HG02870 (cell line): ENCODE measurements around the gene NAB1.

Experiments
- ATAC-seq: cut with Tn5 transposase; IDR thresholded peaks from one replicate; pipeline ENCODE4 v1.9.1; 2021; ENCODE audit warnings: mild to moderate bottlenecking, moderate library complexity; ENCODE audit not compliant: unreplicated experiment

Gene NAB1

GRCh38 chr2:190636361-190636760 lies 12.5 kb upstream of the NAB1 start:
- no peak for ATAC-seq

DNA sequence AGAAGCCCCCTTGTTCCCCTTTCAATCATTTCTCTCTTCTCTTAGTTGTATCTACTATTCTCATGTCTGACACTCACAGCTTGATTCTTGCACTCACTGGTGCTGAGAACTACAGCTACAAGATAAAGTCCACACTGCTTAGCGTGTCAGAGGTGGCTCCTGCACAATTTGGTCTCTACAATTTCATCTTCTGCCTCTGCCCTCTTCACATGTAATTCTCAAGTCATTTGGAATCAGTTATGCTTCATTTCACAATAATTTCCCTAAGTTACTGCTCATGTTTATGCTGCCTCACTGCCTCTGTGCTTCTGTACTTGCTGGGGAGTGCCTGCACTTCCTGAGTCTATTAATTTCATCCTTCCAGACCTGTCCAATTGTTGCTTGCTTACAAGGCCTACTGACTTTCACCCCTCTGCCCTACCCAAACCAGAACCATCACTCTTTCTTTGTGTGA lies 11.6 kb upstream of the NAB1 start:
- no peak for ATAC-seq

DNA sequence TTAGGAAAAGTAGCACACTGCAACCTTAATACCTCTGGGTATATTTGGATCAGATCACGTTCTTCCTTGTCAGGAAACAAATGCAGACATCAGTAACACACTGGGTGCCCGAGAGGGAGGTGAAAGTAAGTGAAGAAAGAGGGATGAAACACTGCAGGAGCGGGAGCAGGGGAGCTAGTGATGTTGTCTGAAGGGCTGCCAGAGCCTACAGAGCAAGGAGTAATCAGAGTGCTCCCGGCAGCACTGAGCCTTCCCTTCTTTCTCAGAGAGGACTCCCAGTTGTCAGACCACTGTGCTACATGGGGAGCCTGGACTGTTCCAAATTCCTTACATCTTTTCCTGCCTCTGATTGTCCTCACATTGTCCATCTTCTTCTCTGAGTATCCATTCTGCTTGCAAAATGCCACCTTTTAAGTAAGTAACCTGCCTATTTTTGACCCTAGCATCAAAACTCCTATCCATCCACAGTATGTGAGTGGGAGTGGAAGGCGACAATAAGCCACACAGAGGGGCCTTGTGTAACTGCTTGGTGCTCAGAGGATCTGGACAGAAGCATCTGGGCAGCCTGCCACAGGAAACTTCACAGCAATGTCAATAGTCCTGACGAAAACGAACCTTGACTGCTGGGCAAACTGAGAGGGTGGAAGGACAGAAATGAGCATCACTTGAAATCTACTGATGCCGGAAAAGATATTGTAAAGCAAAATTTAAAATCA lies 10.8 kb upstream of the NAB1 start:
- no peak for ATAC-seq

- no peak for ATAC-seq
Observed at GRCh38 chr2:190640117-190640516, 8.8 kb upstream of the NAB1 start.

GRCh38 chr2:190641469-190641868 lies 7.4 kb upstream of the NAB1 start:
- ATAC-seq: no peak

- no peak for ATAC-seq
Observed at GRCh38 chr2:190646780-190647522, 1.9 kb upstream of the NAB1 start.

DNA sequence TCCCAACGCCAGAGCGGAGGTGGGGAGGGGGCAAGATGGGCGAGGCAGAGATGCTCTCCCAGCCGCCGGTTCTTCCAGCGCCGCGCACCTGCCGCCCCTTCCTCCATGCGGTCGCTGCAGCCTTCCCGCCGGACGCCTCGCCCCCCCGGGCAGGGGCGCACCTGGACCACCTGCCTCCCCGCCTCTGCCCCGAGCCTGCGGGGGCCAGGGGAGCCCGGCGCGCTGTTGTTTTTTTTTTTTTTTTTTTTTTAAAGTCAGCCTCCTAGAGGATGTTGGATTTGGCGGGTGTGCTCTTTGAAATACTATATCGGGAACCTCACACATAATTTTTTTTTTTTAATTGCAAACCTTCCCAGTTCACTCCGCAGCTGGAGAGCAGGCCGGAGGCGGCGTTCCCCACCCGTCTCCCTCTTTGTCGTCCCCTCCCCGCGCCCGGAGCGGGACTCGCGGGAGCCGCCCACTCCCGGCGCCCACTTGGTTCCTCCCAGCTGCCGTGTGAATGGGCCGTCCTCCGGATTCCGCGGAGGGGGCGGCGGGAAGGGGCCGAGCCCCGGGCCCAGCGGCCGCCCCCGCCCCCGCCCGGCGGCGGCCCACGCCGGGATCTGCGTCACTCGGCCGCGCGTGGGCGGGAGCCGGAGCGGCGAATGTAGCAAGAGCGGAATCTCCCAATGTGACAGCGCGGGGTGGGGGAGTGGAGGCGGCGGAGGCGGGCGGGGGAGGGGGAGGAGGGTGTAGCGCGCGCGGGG lies 421 bp upstream of the NAB1 start:
- ATAC-seq: peak; percentile 66

DNA sequence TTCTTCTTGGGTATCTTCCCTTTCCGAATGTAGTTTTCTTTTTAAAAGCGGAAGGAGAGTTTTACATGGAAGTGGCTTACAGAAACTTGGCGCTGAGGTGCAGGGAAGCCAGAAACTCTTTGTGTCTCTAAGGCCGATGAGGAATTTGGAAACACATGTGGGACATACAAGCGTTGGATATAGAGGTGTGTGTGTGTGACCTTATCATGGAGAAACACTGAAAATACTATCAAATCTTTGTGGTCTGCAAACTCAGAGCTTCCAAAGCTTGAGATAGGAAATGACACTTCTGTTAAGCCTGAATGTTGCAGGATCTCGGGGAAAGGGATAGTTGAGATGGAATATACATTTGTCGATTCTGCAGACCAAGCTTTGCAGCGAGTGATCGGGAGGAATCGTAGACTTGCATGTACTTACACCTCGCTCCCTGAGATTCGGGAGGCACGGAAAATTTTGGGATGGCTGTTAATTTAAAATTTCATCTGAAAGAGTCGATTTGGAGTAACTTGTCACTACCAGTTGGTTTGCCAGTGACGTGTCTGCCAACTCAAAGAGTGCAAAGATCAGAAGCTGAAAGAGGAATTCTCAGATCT lies 1.0 kb downstream of the NAB1 start:
- ATAC-seq: no peak

DNA sequence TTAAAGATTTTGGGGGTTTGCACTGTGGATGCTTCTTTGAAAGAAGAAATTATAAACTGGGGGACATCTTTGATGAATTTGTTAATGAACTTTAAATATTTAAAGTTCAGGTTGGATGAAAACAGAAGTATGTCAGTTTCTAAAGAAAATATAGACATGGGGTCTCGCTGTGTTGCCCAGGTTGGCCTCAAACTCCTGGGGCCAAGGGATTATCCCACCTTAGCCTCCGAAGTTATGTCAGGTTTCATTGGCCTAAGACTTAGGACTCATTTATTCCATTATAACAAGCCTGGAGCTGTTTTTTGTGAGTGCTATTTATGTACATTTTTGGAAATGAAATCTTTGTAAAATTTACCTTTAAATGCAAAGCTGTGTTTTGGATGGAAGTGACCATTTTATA lies 2.5 kb downstream of the NAB1 start:
- no peak for ATAC-seq

DNA sequence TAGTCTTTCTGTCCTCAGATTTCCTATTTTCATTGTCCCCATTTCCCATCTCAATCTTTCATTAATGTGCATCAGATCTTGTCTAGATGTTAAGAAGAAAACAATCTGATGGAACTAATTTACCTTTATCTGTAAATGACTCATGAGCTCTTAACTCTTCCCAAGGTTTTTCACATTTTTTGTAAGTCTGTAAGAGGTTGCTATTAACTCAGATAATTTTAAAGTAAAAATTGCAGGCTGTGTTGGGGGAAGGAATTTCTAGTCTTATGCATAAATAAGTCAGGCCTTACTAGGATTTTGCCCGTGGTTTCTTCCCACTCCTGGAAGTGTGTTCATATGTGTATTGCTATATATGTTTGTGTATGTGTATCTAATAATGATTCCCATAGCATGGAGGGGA lies 4.3 kb downstream of the NAB1 start:
- no peak for ATAC-seq

DNA sequence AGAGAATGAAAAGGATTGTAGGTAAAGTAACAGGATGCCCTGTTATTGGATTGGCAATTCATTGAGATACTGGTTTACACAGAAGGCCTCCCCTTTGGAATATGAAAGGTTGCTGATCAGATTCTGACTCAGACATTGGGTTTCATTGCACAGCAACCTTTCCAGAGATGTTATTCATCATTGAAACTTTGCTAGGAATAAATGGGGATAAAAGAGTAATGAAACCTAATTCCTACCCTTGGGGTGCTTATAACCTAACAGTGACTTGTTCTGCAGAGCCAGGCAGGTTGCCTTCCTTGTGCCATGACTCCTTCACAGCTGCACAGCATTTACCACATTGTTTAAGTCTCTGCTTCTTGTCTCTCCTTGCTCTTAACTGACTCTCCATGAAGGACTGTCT lies 5.0 kb downstream of the NAB1 start:
- no peak for ATAC-seq

- no peak for ATAC-seq
Observed at GRCh38 chr2:190655113-190655512, 6.2 kb downstream of the NAB1 start.

- no peak for ATAC-seq
Observed at GRCh38 chr2:190655570-190655969, 6.7 kb downstream of the NAB1 start.

- no peak for ATAC-seq
Observed at GRCh38 chr2:190656301-190656700, 7.4 kb downstream of the NAB1 start.

DNA sequence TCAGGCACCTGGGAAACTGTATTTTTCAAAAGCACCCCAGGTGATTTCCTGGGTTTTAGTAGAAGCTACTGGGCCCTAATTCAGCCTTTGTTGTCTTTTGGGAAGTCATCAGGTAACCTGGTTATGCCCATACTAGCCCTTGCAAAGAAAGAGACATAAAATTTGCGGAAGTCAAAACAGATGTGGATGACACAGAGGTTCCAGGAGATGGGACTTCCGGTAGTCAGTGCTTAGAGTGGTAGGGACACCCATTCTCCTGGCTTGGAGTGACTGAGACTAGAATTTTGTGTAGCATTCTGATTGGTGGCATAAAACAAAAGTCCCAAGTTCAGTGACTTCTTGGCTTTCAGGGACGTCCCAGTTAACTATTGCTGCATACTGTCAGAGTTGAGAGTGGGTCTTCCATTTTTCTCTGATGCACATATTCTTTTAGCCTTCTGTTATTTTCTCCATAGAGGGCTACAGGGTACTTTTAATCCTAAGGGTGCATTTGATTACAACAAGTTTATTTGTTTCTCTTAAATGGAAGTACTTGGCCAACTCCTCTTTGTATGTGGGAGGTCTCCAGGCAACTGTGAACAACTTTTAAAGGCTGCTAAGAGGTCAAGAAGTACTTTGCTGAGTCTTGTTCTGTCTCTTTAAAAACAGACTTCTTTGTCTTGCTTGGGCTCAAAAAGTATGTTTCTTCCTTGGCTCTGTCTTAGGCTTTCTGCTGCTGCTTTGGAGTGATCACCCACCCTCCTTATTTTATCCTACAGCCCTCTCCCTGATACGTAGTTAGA lies 8.8 kb downstream of the NAB1 start:
- ATAC-seq: no peak

GRCh38 chr2:190659553-190659952 lies 10.7 kb downstream of the NAB1 start:
- ATAC-seq: no peak

DNA sequence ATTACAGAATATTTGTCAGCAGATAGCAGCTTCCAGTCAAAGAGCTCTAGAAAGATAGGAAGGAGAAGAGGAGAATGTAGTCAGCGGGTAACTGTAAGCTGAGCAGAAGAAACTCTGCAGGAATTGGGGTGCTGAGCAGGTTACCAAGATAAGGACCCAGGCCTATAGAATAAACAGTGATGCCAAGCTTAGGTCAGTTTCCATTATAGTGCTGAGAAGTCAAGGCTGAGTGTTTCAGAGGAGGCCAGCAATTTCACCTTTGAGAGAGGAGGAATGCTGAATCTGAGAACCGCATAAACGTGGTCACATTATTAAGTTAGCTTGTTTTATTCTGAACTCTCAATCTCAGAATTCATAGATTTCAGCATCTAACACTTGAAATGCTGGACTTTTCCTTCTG lies 13.9 kb downstream of the NAB1 start:
- no peak for ATAC-seq

DNA sequence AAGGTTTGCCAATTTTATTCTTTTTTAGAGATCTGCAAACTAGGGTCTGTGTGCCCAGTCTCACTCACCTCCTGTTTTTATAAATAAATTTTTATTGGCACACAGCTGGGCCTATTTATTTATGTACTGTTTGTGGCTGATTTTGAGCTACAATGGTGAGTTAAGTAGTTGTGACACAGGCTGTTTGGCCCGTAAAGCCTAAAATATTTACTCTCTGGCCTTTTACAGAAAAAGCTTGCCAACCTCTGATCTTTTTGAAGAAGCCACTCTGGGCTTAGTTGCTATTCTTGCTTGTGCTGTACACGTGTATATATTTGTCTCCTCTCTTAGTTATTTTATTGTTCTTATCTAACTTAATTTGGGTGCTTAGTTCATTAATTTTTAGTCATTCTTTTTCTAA lies 14.5 kb downstream of the NAB1 start:
- ATAC-seq: no peak

DNA sequence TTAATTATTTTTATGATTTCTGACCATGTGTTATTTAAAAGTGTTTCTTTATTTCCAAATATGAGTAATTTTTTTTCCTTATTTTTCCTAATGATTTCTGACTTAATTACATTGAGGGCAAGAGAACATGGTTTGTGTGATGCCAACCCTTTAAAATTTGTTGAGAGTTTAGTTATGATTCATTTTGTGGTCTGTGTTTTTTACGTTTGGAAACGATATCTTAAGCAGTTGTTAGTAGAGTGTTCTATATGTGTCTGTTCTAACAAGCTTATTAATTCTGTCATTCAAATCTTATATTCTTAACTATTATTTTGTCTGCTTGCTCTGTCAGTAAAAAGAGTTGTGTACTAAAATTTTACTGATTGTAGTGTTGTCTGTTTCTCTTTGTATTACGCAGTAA lies 15.0 kb downstream of the NAB1 start:
- ATAC-seq: no peak

DNA sequence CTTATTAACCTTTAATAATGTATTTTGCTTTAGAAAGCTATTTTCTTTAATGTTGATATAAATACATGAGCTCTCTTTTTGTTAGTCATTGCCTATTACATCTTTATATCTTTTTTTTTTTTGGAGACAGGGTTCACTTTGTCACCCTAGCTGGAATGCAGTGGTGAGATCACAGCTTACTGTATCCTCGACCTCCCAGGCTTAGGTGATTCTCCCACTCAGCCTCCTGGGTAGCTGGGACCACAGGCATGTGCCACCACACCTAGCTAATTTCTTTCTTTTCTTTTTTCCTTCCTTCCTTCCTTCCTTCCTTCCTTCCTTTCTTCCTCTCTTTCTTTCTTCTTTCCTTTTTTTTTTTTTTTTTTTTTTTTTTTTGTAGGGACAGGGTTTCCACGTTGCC lies 15.4 kb downstream of the NAB1 start:
- no peak for ATAC-seq

- ATAC-seq: no peak
Observed at GRCh38 chr2:190666895-190667294, 18.0 kb downstream of the NAB1 start.
